PC-9 (cell line): ENCODE results near the gene HTR1E. TPM values are rescaled to one million over a fixed set of nuclear protein-coding genes. Genes with fewer than 3 reads are reported as not detected.
A peak's percentile ranks its signal among the peaks of the same experiment; 100 is the strongest.
"Not testable (repeated sequence)": the region's sequence is repeated elsewhere in the genome, so short reads cannot be mapped to it uniquely, and the experiment has no call there.

Experiments
- Bru-seq: library from RNA; stranded (reverse); fragments of 400-500 nt; gene quantifications from one replicate; lab custom pipeline; 2021; lab: Mats Ljungman, UMichigan
- BruChase-seq, 2 experiments: library from RNA; stranded (reverse); fragments of 400-500 nt; gene quantifications; one replicate each; lab custom pipeline; 2021; lab: Mats Ljungman, UMichigan
- BruUV-seq: library from RNA; stranded (reverse); fragments of 400-500 nt; replicated peaks from 2 replicates; lab custom pipeline; 2021; lab: Mats Ljungman, UMichigan
- CTCF ChIA-PET: fragments of 300-600 bp; sonication (Branson Sonifier 250); formaldehyde crosslinking; loops from one replicate; lab custom pipeline; 2022; ENCODE audit warnings: antibody characterized with exemption; lab: Charles Lee
- POLR2A ChIA-PET: fragments of 300-600 bp; sonication (Branson Sonifier 250); formaldehyde crosslinking; loops from one replicate; lab custom pipeline; 2022; ENCODE audit warnings: antibody characterized with exemption; ENCODE audit not compliant: unreplicated experiment; lab: Charles Lee
- DNase-seq, 2 experiments: peaks; one replicate each; pipeline versions ENCODE4 v3.0.0 to v3.0.0-alpha.2; 2015 to 2022; ENCODE audit warnings: mixed read lengths in 1 of 2
- H2AFZ ChIP-seq: fragments of 200-600 bp; sonication (generic); 2 replicates; pipeline ENCODE4 v1.8.1; 2017; ENCODE audit warnings: antibody characterized with exemption
- H3F3A ChIP-seq: fragments of 200-600 bp; sonication (generic); 2 replicates; pipeline ENCODE4 v1.8.1; 2017; ENCODE audit warnings: antibody characterized with exemption, mild to moderate bottlenecking, low read depth; ENCODE audit not compliant: insufficient read depth
- H3K27ac ChIP-seq: fragments of 200-600 bp; sonication (generic); 2 replicates; pipeline ENCODE4 v1.6.1; 2016; ENCODE audit warnings: mixed run types
- H3K27me3 ChIP-seq: fragments of 200-600 bp; sonication (generic); 2 replicates; pipeline ENCODE4 v1.6.1; 2016; ENCODE audit warnings: low read depth, mixed run types; ENCODE audit not compliant: insufficient read depth
- H3K36me3 ChIP-seq: fragments of 200-600 bp; sonication (generic); 2 replicates; pipeline ENCODE4 v1.6.1; 2016; ENCODE audit warnings: low read depth, mixed run types
- H3K4me1 ChIP-seq: fragments of 200-600 bp; sonication (generic); replicated peaks from 2 replicates; pipeline ENCODE4 v1.6.1; 2016; ENCODE audit warnings: mixed run types; ENCODE audit not compliant: insufficient read depth
- H3K4me2 ChIP-seq: fragments of 200-600 bp; sonication (generic); 2 replicates; pipeline ENCODE4 v1.6.1; 2017; ENCODE audit warnings: mixed run types
- H3K4me3 ChIP-seq: fragments of 200-600 bp; sonication (generic); 2 replicates; pipeline ENCODE4 v1.6.1; 2016; ENCODE audit warnings: mixed run types
- H3K79me2 ChIP-seq: fragments of 200-600 bp; sonication (generic); 2 replicates; pipeline ENCODE4 v1.6.1; 2017; ENCODE audit warnings: low read depth, mixed run types
- H3K9me2 ChIP-seq: fragments of 200-600 bp; sonication (generic); 2 replicates; pipeline ENCODE4 v1.8.1; 2017; ENCODE audit warnings: mild to moderate bottlenecking; ENCODE audit not compliant: insufficient read depth
- H3K9me3 ChIP-seq: fragments of 200-600 bp; sonication (generic); 2 replicates; pipeline ENCODE4 v1.8.1; 2016; ENCODE audit warnings: low read depth; ENCODE audit not compliant: insufficient read depth
- H4K20me1 ChIP-seq: fragments of 200-600 bp; sonication (generic); 2 replicates; pipeline ENCODE4 v1.8.1; 2017; ENCODE audit not compliant: insufficient read depth
- CTCF ChIP-seq: fragments of 200-600 bp; sonication (generic); conservative IDR thresholded peaks from 2 replicates; pipeline ENCODE4 v1.6.1; 2017; ENCODE audit warnings: mixed run types, antibody characterized with exemption, mild to moderate bottlenecking, moderate library complexity
- EZH2 ChIP-seq: fragments of 200-600 bp; sonication (generic); IDR thresholded peaks from 2 replicates; pipeline ENCODE4 v1.8.0; 2017; ENCODE audit warnings: antibody characterized with exemption, low read depth
- intact Hi-C: fragments of 100-400 bp; cut with micrococcal nuclease; formaldehyde crosslinking; loops from one replicate; pipeline ENCODE4 v1.10.0; 2022; ENCODE audit not compliant: unreplicated experiment
- long read RNA-seq: library from polyadenylated mRNA; stranded (forward); transcript quantifications from one replicate; pipeline ENCODE4 v2.0.0, GENCODE V29; 2022
- total RNA-seq: library from RNA; stranded (reverse); gene quantifications from 2 replicates; pipeline ENCODE4 v1.2.3, GENCODE V29; 2021

The HTR1E gene
- total RNA-seq (not detected in 2 replicates), Bru-seq, nascent RNA (percentile 1 among the genes with signal in this experiment), BruChase-seq, experiment 1, labeled RNA remaining after a 2-hour chase (percentile 1 among the genes with signal in this experiment), BruChase-seq, experiment 2, labeled RNA remaining after a 6-hour chase (not detected)
- long read RNA-seq, result 0 reads

- Histone ChIP-seq H4K20me1 (no peaks in the 10 kb centered on the region), H2AFZ (no peak within 1 kb of the TSS), H3F3A (no peaks in the 10 kb centered on the region), H3K27ac (no peak within 1 kb of the TSS), H3K4me3 (no peak within 1 kb of the TSS), H3K9me2 (no peaks in the 10 kb centered on the region), H3K27me3 (no peaks in the 10 kb centered on the region), H3K4me2 (no peak within 1 kb of the TSS), H3K9me3 (no peaks in the 10 kb centered on the region), H3K36me3 (no peaks in the 10 kb centered on the region), H3K4me1 (no peaks in the 10 kb centered on the region), H3K79me2 (no peaks in the 10 kb centered on the region)
- DNase-seq, result peak in 1 of 2 experiments; percentile 14
- TF ChIP-seq CTCF (peak; percentile 46; the same call in 1 of the 2 replicates), EZH2 (no peak)
- ChIA-PET CTCF (no interaction called here), POLR2A (no interaction called here)
- intact Hi-C loops, result no loop called here
- no TSS peak for BruUV-seq
Measured at GRCh38 chr6:86937219-86938079, at the start of gene HTR1E. HTR1E (plus strand) TSS chr6:86937528; CDS start chr6:87015335, 77,807 bp downstream.

GRCh38 chr6:86888301-86888700 is 49.0 kb upstream of the HTR1E start:
- no peak overlapping the region for H3K27ac ChIP-seq
- no peak overlapping the region for H3K4me3 ChIP-seq
- H3K36me3 ChIP-seq, result no peaks in the 10 kb centered on the region
- no TSS peak for BruUV-seq
- POLR2A ChIA-PET, result no interaction called here
- TF ChIP-seq CTCF (no peak), EZH2 (no peak)
- CTCF ChIA-PET, result no interaction called here
- H3K9me2 ChIP-seq, result no peaks in the 10 kb centered on the region
- no peaks in the 10 kb centered on the region for H3K27me3 ChIP-seq
- H3K4me1 ChIP-seq, result no peaks in the 10 kb centered on the region
- no peaks in the 10 kb centered on the region for H3K79me2 ChIP-seq
- no peaks in the 10 kb centered on the region for H4K20me1 ChIP-seq
- no peaks in the 10 kb centered on the region for H3F3A ChIP-seq
- DNase-seq, result no peak
- intact Hi-C loops, result no loop called here
- no peak overlapping the region for H3K4me2 ChIP-seq
- H3K9me3 ChIP-seq, result no peaks in the 10 kb centered on the region
- H2AFZ ChIP-seq, result no peak overlapping the region

GRCh38 chr6:86897265-86897664 is 40.1 kb upstream of the HTR1E start:
- H3K27ac ChIP-seq, POLR2A ChIA-PET: not testable (repeated sequence)

More at GRCh38 chr6:86897265-86897664, 40.1 kb upstream of the HTR1E start:
- H3K4me3 ChIP-seq, H3K79me2 ChIP-seq, intact Hi-C loops, H3F3A ChIP-seq, H3K4me1 ChIP-seq, H3K27me3 ChIP-seq, CTCF ChIA-PET, H3K4me2 ChIP-seq, BruUV-seq, H3K9me2 ChIP-seq, H3K9me3 ChIP-seq, DNase-seq, H3K36me3 ChIP-seq, H2AFZ ChIP-seq, H4K20me1 ChIP-seq: not testable (repeated sequence)
